Adipocyte (in vitro differentiated cells): ENCODE results near the gene EBF3.

Experiments
- DNase-seq: peaks from one replicate; pipeline ENCODE4 v3.0.0-alpha.2; 2015; ENCODE audit warnings: low read depth
- H3K27me3 ChIP-seq: replicated peaks from 2 replicates; pipeline ENCODE4 v1.7.0; 2013; ENCODE audit warnings: mild to moderate bottlenecking, low read length, moderate library complexity; ENCODE audit not compliant: control insufficient read depth, insufficient read depth
- H3K36me3 ChIP-seq: 2 replicates; pipeline ENCODE4 v1.7.0; 2013; ENCODE audit warnings: low read length, mild to moderate bottlenecking, moderate library complexity; ENCODE audit not compliant: control insufficient read depth, insufficient read depth, severe bottlenecking
- H3K4me1 ChIP-seq: 2 replicates; pipeline ENCODE4 v1.7.0; 2013; ENCODE audit warnings: mild to moderate bottlenecking, low read length, moderate library complexity; ENCODE audit not compliant: control insufficient read depth, insufficient read depth
- H3K4me3 ChIP-seq: 2 replicates; pipeline ENCODE4 v1.7.0; 2013; ENCODE audit warnings: mild to moderate bottlenecking, low read length, moderate library complexity
- H3K9ac ChIP-seq: 2 replicates; pipeline ENCODE4 v1.7.0; 2013; ENCODE audit warnings: mild to moderate bottlenecking, low read length, moderate library complexity
- H3K9me3 ChIP-seq: 2 replicates; pipeline ENCODE4 v1.7.0; 2013; ENCODE audit warnings: mild to moderate bottlenecking, low read length, moderate library complexity; ENCODE audit not compliant: control insufficient read depth

EBF3 gene

DNA sequence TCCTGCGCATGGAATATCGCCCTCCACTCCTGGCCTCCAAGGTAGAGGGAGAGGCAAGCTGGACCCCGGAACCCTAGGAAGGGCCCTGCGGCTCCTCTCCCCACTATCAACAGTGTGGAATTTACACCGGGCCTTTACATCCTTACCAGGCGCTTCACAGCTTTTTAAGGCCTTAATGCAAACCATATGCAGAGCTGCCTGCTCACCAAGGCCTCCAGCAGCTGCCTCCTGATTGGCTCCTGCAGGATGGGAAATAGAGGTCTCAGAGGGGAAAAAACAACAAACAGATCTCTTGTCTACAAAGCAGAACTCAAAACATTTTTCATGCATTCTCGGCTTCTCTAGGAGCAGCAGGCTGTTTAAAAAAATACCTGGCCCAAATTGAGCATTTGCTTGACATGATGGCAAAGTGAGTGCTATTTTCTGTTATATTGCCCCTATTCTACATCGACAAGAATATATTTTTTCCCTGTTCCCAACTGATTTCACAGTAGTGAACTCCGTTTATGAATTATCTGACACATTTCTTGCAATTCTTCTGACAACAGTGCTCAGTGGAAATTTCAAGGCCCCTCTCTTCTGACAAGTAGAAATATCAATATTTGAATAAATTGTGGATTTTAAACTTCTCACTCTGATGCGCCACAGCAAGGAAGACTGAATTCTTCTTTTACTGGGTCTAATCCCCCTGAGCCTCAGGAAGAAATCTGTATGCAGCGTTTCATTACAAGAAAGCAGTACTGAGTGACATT lies 51.7 kb downstream of the EBF3 start:
- Histone ChIP-seq H3K36me3 (no peaks in the 10 kb centered on the region), H3K27me3 (no peaks in the 10 kb centered on the region), H3K9me3 (no peaks in the 10 kb centered on the region), H3K4me3 (no peak overlapping the region), H3K9ac (peak overlapping the region; percentile 2), H3K4me1 (peaks cover 15% of the 10 kb centered on the region)
- peak; percentile 77 for DNase-seq

- Histone ChIP-seq H3K4me3 (no peak overlapping the region), H3K27me3 (no peaks in the 10 kb centered on the region), H3K4me1 (peaks cover 15% of the 10 kb centered on the region), H3K9ac (peak overlapping the region; percentile 2), H3K36me3 (no peaks in the 10 kb centered on the region), H3K9me3 (no peaks in the 10 kb centered on the region)
- DNase-seq, result no peak
Measured at GRCh38 chr10:129911451-129912165, 52.5 kb downstream of the EBF3 start.

DNA sequence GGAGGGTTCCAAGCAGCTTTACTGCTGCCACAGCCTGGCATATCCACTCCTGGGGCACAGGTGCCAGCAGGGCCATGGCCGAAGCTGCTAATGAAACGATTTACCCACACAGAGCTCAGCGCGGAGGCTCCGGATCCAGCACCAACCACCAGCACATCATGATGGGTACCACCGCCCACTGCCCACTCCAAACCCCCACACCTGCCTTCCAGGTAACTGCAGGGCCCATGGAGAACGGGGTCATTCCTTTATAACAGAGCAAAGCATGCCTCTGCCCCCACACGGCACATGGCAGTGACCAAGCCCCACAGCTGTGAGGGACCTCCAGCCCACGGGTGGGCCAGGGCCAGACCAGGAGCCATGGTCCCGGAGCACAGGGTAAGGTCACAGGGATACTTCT lies 53.2 kb downstream of the EBF3 start:
- H3K27me3 ChIP-seq, result no peaks in the 10 kb centered on the region
- H3K36me3 ChIP-seq, result no peaks in the 10 kb centered on the region
- no peak for DNase-seq
- no peaks in the 10 kb centered on the region for H3K9me3 ChIP-seq
- no peak overlapping the region for H3K9ac ChIP-seq
- H3K4me3 ChIP-seq, result no peak overlapping the region
- peaks cover 21% of the 10 kb centered on the region for H3K4me1 ChIP-seq

DNA sequence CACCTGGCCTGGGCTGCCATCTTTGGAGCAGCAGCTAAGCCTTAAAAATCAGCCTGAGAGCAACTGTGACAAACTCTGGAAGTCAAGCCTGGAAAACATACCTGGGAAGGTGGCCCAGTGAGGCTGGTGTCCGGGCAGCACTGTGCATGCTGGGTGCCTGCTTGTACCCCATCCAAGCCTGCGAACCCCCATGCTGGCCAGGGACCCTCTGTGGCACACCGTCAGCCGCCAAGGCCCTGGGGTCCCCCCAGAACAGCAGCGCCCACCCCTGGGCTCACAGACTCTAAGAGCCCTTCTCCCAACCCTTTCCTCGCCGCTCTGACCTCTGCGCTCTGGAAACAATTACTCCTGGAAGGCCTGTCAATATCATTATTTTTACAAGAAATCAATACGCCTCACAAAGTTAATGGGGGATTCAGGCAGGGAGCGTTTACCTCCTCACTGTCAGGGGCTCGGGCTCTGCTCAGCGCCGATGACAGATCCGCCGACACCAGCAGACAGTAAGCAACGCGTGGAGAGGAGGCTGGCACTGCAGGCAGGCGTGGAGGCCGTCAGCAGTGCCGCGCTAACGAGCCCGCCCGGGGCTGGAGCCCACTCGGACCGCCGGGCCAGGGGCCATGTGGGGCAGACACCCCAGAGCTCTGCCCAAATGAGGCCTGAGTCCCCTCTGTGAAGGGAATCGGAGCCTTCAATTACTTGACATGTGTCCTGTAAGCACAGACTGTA lies 54.4 kb downstream of the EBF3 start:
- Histone ChIP-seq H3K27me3 (no peaks in the 10 kb centered on the region), H3K4me3 (no peak overlapping the region), H3K4me1 (peaks cover 26% of the 10 kb centered on the region), H3K9ac (no peak overlapping the region), H3K9me3 (no peaks in the 10 kb centered on the region), H3K36me3 (no peaks in the 10 kb centered on the region)
- no peak for DNase-seq

- Histone ChIP-seq H3K36me3 (no peaks in the 10 kb centered on the region), H3K4me1 (peaks cover 26% of the 10 kb centered on the region), H3K4me3 (no peak overlapping the region), H3K27me3 (no peaks in the 10 kb centered on the region), H3K9me3 (no peaks in the 10 kb centered on the region), H3K9ac (no peak overlapping the region)
- DNase-seq, result no peak
Measured at GRCh38 chr10:129909080-129909479, 55.0 kb downstream of the EBF3 start.

DNA sequence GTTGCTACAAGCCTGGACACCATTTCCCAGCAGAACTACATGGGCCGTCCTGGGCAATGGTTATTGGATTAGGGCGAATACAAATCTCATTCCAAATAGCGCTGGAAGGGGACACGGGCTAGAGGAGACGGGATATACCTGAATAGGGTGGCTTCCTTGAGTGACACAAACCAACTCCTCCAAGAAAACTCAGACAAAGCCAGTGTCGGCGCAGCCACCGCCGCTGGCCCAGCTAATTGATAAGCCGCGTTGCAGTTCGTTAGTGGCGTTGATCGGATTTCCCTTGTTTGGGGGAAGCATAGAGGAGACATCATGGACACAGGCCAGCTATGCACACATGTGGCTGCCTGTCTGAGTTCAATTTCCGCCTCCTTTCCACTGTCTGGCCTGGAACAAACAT lies 55.7 kb downstream of the EBF3 start:
- H3K36me3 ChIP-seq, result no peaks in the 10 kb centered on the region
- no peaks in the 10 kb centered on the region for H3K27me3 ChIP-seq
- H3K4me1 ChIP-seq, result peaks cover 26% of the 10 kb centered on the region
- no peaks in the 10 kb centered on the region for H3K9me3 ChIP-seq
- no peak overlapping the region for H3K9ac ChIP-seq
- H3K4me3 ChIP-seq, result no peak overlapping the region
- DNase-seq, result no peak

GRCh38 chr10:129905553-129905952 lies 58.5 kb downstream of the EBF3 start:
- H3K4me3 ChIP-seq, result no peak overlapping the region
- no peaks in the 10 kb centered on the region for H3K9me3 ChIP-seq
- peaks cover 6% of the 10 kb centered on the region for H3K36me3 ChIP-seq
- peaks cover 11% of the 10 kb centered on the region for H3K4me1 ChIP-seq
- no peak for DNase-seq
- H3K27me3 ChIP-seq, result no peaks in the 10 kb centered on the region
- H3K9ac ChIP-seq, result no peak overlapping the region

DNA sequence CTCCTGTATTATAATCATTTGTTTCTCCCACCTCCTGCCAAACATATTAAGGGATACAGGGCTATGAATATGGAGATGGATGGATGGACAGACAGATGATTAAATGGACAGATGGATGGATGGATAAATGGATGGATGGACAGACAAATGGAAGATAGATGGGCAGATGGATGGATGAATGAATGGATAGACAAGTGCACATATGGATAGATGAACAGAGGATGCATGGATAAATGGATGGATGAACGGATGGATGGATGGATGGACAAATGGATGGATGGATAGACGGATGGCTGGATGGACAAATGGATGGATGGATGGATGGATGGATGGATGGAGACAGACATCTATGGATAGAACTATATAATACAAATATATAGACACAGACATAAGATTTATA lies 59.8 kb downstream of the EBF3 start:
- no peaks in the 10 kb centered on the region for H3K27me3 ChIP-seq
- peaks cover 6% of the 10 kb centered on the region for H3K36me3 ChIP-seq
- H3K4me3 ChIP-seq, result no peak overlapping the region
- no peak overlapping the region for H3K9ac ChIP-seq
- H3K4me1 ChIP-seq, result peaks cover 11% of the 10 kb centered on the region
- no peaks in the 10 kb centered on the region for H3K9me3 ChIP-seq
- no peak for DNase-seq

GRCh38 chr10:129901389-129902006 lies 62.6 kb downstream of the EBF3 start:
- H3K9ac ChIP-seq, result no peak overlapping the region
- no peaks in the 10 kb centered on the region for H3K9me3 ChIP-seq
- H3K4me1 ChIP-seq, result peaks cover 11% of the 10 kb centered on the region
- H3K4me3 ChIP-seq, result no peak overlapping the region
- peaks cover 6% of the 10 kb centered on the region for H3K36me3 ChIP-seq
- DNase-seq, result no peak
- no peaks in the 10 kb centered on the region for H3K27me3 ChIP-seq

DNA sequence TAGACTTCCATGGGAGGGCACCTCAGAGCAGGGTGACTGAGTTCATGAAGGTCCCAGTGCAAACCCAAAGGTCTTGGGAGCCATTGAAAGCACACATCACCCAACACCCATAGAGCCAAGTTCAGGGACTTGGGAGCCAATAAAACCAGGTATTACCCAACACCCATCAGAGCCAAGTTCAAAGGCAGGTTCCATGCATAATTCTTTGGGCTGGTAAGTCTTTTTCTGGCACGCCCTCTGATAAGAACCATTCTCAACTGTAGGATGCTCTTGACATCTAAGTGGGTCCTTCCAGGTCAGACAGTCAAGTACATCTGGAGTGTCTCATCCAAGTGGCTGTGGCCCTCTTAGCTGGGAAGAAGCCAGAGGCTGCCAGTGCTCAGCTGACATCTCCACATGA lies 63.2 kb downstream of the EBF3 start:
- H3K4me1 ChIP-seq, result peaks cover 4% of the 10 kb centered on the region
- H3K4me3 ChIP-seq, result no peak overlapping the region
- H3K9me3 ChIP-seq, result no peaks in the 10 kb centered on the region
- no peaks in the 10 kb centered on the region for H3K27me3 ChIP-seq
- no peak for DNase-seq
- no peak overlapping the region for H3K9ac ChIP-seq
- peaks cover 6% of the 10 kb centered on the region for H3K36me3 ChIP-seq
